Progenitor cell of endocrine pancreas (in vitro differentiated cells): ENCODE data around the gene SFXN5. TPM values are rescaled to one million over a fixed set of nuclear protein-coding genes. Genes with fewer than 3 reads are reported as not detected.
A peak's percentile ranks its signal among the peaks of the same experiment; 100 is the strongest.

Experiments used
- DNase-seq: peaks from one replicate; pipeline ENCODE4 v3.0.0; 2021; ENCODE audit warnings: low spot score; ENCODE audit not compliant: unreplicated experiment
- H3K27ac Mint-ChIP-seq: 2 replicates; pipeline ENCODE4 v1.8.0; 2021; ENCODE audit warnings: mild to moderate bottlenecking, moderate library complexity, mixed read lengths
- H3K27me3 Mint-ChIP-seq: 2 replicates; pipeline ENCODE4 v1.8.0; 2021; ENCODE audit warnings: mixed read lengths
- H3K36me3 Mint-ChIP-seq: 2 replicates; pipeline ENCODE4 v1.8.0; 2022; ENCODE audit warnings: mixed read lengths; ENCODE audit not compliant: insufficient read depth
- H3K4me1 Mint-ChIP-seq: 2 replicates; pipeline ENCODE4 v1.8.0; 2021; ENCODE audit warnings: low read depth, mixed read lengths
- H3K4me3 Mint-ChIP-seq: 2 replicates; pipeline ENCODE4 v1.8.0; 2021; ENCODE audit warnings: low read depth, mild to moderate bottlenecking, moderate library complexity, mixed read lengths
- H3K9me3 Mint-ChIP-seq: 2 replicates; pipeline ENCODE4 v1.8.0; 2021; ENCODE audit warnings: low read depth, mixed read lengths
- total RNA-seq: library from RNA; stranded (reverse); gene quantifications from 2 replicates; pipeline ENCODE4 v1.2.1, GENCODE V29; 2021
- TF ChIP-seq, protein P1 (sequence below): fragments of 200-600 bp; sonication (generic); IDR thresholded peaks from one replicate; pipeline ENCODE4 v1.5.0; 2021; ENCODE audit warnings: antibody characterized with exemption, mild to moderate bottlenecking; ENCODE audit not compliant: unreplicated experiment

The SFXN5 gene
- total RNA-seq, 1 donor from 2014 or later: 33.1 TPM

DNA sequence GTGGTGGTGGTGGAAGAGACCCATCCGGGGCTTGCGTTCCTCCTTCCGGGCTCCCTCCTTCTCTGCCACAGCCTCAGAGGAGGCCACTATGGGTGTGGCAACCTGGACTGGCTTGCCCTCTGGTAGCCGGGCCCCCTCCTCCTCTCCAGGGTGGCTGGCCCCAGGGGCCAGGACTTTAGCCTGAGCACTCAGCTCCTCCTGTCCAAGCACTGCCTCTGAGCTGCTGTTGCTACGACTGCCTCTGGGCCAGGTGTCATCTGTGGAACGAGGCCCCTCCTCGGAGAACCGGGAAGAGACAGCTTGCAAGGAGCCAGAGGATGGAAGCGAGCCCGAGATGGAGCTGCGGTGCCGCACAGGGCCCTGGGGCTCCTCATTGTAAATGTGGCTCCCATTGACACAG, 16.7 kb upstream of the SFXN5 start:
- TF ChIP-seq, protein P1, sequence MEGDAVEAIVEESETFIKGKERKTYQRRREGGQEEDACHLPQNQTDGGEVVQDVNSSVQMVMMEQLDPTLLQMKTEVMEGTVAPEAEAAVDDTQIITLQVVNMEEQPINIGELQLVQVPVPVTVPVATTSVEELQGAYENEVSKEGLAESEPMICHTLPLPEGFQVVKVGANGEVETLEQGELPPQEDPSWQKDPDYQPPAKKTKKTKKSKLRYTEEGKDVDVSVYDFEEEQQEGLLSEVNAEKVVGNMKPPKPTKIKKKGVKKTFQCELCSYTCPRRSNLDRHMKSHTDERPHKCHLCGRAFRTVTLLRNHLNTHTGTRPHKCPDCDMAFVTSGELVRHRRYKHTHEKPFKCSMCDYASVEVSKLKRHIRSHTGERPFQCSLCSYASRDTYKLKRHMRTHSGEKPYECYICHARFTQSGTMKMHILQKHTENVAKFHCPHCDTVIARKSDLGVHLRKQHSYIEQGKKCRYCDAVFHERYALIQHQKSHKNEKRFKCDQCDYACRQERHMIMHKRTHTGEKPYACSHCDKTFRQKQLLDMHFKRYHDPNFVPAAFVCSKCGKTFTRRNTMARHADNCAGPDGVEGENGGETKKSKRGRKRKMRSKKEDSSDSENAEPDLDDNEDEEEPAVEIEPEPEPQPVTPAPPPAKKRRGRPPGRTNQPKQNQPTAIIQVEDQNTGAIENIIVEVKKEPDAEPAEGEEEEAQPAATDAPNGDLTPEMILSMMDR: no peak
- H3K36me3 Mint-ChIP-seq: peaks cover 2% of the 10 kb centered on the region
- H3K4me1 Mint-ChIP-seq: peaks cover 23% of the 10 kb centered on the region
- H3K4me3 Mint-ChIP-seq: no peak overlapping the region
- no peak overlapping the region for H3K27ac Mint-ChIP-seq
- H3K27me3 Mint-ChIP-seq: no peaks in the 10 kb centered on the region
- H3K9me3 Mint-ChIP-seq: no peaks in the 10 kb centered on the region
- no peak for DNase-seq

DNA sequence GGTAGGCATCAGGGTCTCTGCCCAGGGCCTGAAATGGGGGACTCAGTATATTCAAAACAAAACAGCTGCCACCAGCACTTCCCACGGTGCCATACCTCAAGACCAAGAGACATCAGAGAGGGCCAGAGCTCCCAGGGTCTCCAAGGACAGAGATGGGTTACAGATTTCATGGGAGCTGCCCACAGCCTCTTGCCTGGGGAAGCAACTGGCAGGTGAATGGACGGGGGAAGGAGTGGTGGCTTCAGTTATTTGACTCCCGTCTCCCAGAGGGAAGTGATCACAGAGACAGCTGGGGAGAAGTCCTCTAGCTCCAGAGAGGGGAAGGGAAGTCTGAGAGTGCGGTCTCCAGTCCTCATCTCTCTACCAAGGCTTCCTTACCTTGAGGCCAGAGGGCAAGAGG, 15.8 kb upstream of the SFXN5 start:
- TF ChIP-seq, protein P1: no peak
- DNase-seq: no peak

DNA sequence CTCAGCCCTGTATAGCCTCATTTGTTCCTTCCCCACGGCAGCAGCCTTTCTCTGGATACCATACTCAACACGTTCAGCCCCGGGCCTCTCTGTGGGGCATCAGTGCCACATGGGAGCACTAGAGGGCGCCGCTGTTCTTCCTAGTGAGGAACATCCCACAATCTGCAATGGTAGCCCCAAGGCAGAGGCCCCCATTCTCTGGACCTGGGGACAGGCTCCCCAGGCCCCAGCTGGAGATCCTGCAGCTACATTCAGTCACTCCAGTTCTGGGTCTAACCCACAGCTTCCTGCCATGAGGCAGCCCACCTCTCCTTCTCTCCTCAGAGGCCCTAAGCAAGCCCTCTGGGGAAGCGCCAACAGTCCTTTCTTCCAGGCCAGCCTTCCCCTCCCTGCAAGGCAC, 14.2 kb upstream of the SFXN5 start:
- no peaks in the 10 kb centered on the region for H3K27me3 Mint-ChIP-seq
- H3K27ac Mint-ChIP-seq: no peak overlapping the region
- peak; percentile 80 for DNase-seq
- TF ChIP-seq, protein P1: peak; percentile 95
- no peak overlapping the region for H3K4me3 Mint-ChIP-seq
- no peaks in the 10 kb centered on the region for H3K9me3 Mint-ChIP-seq
- H3K36me3 Mint-ChIP-seq: peaks cover 2% of the 10 kb centered on the region
- peaks cover 9% of the 10 kb centered on the region for H3K4me1 Mint-ChIP-seq

More for the DNA sequence above, 15.8 kb upstream of the SFXN5 start:
- no peaks in the 10 kb centered on the region for H3K9me3 Mint-ChIP-seq
- peaks cover 2% of the 10 kb centered on the region for H3K36me3 Mint-ChIP-seq
- H3K27ac Mint-ChIP-seq: no peak overlapping the region
- peaks cover 18% of the 10 kb centered on the region for H3K4me1 Mint-ChIP-seq
- no peak overlapping the region for H3K4me3 Mint-ChIP-seq
- H3K27me3 Mint-ChIP-seq: no peaks in the 10 kb centered on the region

DNA sequence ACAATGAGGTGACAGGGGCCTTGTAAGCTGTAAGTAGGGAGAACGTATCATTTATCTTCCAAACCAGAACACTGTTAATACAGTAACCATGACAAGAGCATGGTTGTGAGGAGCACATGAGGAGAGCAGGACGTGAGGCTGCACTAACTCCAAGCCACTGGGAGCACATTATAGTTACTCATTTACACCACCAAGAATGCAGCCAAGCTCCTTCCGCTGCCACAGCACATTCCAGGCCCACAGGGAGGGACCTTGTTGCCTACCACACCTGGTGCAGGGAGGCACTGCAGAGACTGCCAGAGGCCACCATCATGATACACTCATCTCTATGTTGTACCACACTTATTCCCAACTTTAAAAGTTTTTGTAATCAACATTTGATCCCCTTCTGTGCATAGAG, 13.5 kb upstream of the SFXN5 start:
- Mint-ChIP-seq H3K9me3 (no peaks in the 10 kb centered on the region), H3K4me1 (peaks cover 9% of the 10 kb centered on the region), H3K27ac (peak overlapping the region; percentile 26), H3K4me3 (no peak overlapping the region), H3K27me3 (no peaks in the 10 kb centered on the region), H3K36me3 (peaks cover 2% of the 10 kb centered on the region)
- DNase-seq: no peak
- TF ChIP-seq, protein P1: no peak

DNA sequence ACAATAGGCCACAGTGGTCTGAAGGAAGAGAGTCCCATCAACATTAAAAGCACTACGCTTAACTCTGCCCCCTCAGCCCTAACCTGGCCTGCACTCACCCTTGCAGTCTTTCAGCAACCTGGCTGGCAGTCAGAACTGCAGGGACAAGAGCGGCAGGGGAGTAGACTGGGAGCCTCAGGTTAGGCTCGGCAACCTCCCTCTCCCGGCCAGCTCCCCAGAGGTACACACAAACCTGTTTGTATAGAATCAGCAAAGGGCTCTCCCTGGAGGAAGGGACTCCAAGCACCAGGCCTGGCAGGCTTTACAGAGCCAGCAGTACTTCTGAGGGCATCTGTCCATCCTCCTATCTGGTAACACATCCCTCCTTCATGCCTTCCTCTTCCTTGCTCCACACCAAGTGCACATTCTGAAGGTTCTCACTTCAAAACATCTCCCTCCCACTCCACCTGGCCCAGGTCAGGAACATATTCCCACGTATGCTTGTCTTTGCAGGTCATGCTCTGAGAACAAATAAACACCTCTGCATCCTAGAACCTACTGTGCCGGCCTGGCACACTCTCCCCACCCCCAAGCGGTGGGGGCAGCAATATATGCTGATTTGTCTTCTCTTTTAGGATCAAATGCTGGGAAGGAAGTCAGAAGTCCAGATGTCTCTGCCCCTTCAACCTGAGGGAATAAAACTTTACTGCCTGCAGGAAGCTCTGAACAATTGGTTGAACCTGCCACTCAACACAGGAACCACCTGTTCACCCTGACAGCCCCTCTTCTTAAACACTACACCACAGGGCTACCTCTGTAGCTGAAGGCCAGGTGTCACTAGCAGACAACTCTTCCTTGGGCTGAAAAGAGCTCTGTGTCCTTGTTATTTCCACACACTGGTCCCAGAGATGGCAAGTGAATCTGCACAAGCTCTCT, 12.6 kb upstream of the SFXN5 start:
- no peaks in the 10 kb centered on the region for H3K27me3 Mint-ChIP-seq
- DNase-seq: no peak
- no peak overlapping the region for H3K27ac Mint-ChIP-seq
- H3K9me3 Mint-ChIP-seq: no peaks in the 10 kb centered on the region
- H3K4me3 Mint-ChIP-seq: no peak overlapping the region
- TF ChIP-seq, protein P1: no peak
- peaks cover 5% of the 10 kb centered on the region for H3K4me1 Mint-ChIP-seq
- no peaks in the 10 kb centered on the region for H3K36me3 Mint-ChIP-seq
